Measurements from ENCODE around the gene DNAJC5. TPM values are rescaled to one million over a fixed set of nuclear protein-coding genes. Genes with fewer than 3 reads are reported as not detected.

DNAJC5 gene
- polyA plus RNA-seq, 6 donors from 2014 or later = 0.23 to 4.2 (median 3.3) TPM

DNA sequence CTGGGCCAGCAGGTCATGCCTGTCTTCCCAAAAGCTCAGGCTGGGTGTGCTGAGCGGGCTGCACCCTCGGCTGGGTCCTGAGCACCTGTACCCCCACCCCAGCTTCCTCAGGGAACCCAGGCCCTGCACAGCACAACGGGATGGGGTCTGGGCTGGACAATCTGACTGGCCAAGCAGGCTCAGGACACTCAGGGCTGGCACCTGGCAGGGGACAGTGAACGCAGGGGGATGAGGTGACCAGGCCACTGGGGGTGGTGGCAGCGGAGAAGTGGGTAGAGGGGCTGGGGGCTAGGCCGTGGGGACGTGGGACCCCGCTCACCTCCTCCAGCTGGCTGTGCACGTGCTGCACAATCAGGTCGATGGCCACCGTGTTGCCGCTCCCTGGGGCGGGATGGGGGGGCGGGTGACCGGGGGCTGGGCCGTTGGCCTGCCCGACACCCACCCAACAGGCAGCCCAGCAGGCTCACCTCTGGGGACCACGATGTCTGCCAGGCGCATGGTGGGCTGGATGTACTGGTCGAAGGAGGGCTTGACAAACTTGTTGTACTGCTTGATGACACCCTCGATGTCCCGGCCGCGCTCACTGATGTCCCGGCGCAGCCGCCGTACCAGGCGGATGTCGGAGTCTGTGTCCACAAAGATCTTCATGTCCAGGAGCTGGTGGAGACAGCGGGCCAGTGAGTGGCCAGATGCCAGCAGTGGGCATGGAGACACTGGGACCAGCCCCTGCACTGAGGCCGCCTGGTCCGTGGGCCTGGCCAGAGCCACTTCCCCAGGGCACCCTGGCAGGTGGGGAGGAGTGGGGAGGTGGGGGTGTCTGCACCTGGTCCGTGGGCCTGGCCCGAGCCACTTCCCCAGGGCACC is 49.4 kb downstream of the DNAJC5 start:
- no peak for DNase-seq

DNA sequence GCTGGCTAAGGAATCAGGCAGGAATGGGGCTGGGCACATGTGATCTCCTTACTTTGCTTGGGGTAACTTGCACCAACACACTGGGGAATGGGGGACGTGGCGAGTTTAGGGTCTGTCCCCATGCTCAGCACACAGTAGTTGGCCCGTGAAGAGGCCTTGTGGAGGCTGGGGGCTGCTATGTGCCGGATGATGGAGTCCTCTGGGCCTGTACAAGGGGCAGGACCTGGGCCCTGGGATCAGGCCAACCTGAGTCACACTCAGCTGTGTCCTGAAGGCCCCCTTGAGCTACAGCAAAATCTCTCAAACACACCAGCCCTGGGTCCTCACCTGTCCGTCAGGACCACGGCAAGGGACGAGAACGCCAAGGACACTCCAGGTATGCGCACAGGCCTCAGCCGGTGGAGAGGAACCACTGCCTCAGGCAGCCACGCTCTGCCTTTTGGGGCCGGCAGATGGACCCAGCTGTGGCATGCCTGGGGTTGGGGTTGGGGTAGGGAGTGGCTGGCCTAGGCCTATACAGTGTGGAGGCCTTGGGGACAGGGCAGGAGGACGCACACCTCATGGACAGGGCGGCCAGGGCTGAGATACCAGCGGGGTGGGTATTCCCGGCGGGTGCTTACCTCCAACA is 50.2 kb downstream of the DNAJC5 start:
- Mint-ChIP-seq H3K27me3 (no peaks in the 10 kb centered on the region), H3K9me3 (peaks cover 0 to 4% (median 0%) of the 10 kb centered on the region in 7 donors), H3K4me1 (peaks cover 37 to 49% (median 45%) of the 10 kb centered on the region in 3 donors), H3K36me3 (no peaks in the 10 kb centered on the region), H3K4me3 (peak overlapping the region in 1 of 8 donors; percentile 57), H3K27ac (no peak overlapping the region)
- ATAC-seq (ENCODE audit: low read depth in 2 of 2) = no peak
- DNase-seq = no peak

More for the DNA sequence above, 49.4 kb downstream of the DNAJC5 start:
- Mint-ChIP-seq H3K9me3 (peaks cover 0 to 4% (median 0%) of the 10 kb centered on the region in 7 donors), H3K4me1 (peaks cover 36 to 44% (median 37%) of the 10 kb centered on the region in 3 donors), H3K4me3 (no peak overlapping the region), H3K36me3 (no peaks in the 10 kb centered on the region), H3K27me3 (no peaks in the 10 kb centered on the region), H3K27ac (no peak overlapping the region)
- no peak for ATAC-seq (ENCODE audit: low read depth in 2 of 2)

DNA sequence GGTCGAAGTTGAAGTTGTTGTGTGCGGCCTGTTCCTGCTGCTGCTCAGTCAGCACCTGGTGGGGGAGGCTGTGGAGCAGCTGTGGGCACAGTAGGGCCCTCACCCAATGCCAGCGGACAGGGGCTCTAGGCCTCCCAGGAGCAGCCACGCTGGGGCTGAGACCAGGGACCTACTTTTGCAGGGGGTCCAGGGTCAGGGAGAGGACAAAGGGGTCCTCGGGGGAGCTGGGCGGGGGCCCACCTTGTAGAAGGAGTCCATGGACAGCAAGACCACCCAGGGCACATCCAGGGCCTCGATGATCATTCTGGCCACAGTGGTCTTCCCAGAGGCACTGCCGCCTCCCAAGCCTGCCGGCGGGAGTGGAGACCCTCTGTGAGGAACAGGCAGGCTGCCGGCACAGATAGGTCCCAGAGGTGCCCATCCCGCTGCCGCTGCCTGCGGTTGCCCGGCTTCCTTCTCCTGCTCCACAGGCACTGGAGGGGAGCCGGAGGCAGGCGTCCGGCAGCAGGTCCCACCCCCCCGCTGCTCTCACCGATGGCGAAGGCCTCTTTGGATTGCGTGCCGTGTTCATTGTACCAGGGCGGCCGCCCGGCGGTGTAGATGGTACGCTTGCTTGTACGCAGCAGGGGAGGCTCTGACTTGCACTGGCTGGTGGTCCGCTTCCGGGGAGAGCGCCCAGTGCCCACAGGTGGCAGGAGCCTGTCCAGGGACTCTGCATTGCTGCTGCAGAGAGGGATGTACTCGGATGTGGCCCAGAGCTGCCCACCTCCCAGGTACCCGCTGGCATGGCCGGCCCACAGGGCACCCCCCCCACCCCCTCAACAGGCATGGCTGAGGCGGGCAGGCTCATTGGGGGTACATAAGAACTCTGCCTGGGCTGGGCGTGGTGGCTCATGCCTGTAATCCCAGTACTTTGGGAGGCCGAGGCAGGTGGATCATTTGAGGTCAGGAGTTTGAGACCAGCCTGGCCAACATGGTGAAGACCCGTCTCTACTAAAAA is 51.3 kb downstream of the DNAJC5 start:
- Mint-ChIP-seq H3K27me3 (no peaks in the 10 kb centered on the region), H3K4me1 (peaks cover 34 to 46% (median 42%) of the 10 kb centered on the region in 3 donors), H3K36me3 (no peaks in the 10 kb centered on the region), H3K9me3 (peaks cover 0 to 4% (median 0%) of the 10 kb centered on the region in 7 donors), H3K4me3 (peak overlapping the region in 1 of 8 donors; percentile 64), H3K27ac (no peak overlapping the region)
- no peak for ATAC-seq (ENCODE audit: low read depth in 2 of 2)
- DNase-seq = no peak

- ATAC-seq (ENCODE audit: low read depth in 2 of 2) = no peak
- H3K4me3 Mint-ChIP-seq = peak overlapping the region in 6 of 8 donors; percentile 64 to 90 (median 84)
- no peaks in the 10 kb centered on the region for H3K27me3 Mint-ChIP-seq
- no peak for DNase-seq
- H3K27ac Mint-ChIP-seq = peak overlapping the region in 3 of 6 donors; percentile 66 to 99 (median 90)
- no peaks in the 10 kb centered on the region for H3K9me3 Mint-ChIP-seq
- H3K36me3 Mint-ChIP-seq = no peaks in the 10 kb centered on the region
- peaks cover 29 to 46% (median 42%) of the 10 kb centered on the region in 3 donors for H3K4me1 Mint-ChIP-seq
These were observed 52.2 kb downstream of the DNAJC5 start for GRCh38 chr20:63946986-63947637.

DNA sequence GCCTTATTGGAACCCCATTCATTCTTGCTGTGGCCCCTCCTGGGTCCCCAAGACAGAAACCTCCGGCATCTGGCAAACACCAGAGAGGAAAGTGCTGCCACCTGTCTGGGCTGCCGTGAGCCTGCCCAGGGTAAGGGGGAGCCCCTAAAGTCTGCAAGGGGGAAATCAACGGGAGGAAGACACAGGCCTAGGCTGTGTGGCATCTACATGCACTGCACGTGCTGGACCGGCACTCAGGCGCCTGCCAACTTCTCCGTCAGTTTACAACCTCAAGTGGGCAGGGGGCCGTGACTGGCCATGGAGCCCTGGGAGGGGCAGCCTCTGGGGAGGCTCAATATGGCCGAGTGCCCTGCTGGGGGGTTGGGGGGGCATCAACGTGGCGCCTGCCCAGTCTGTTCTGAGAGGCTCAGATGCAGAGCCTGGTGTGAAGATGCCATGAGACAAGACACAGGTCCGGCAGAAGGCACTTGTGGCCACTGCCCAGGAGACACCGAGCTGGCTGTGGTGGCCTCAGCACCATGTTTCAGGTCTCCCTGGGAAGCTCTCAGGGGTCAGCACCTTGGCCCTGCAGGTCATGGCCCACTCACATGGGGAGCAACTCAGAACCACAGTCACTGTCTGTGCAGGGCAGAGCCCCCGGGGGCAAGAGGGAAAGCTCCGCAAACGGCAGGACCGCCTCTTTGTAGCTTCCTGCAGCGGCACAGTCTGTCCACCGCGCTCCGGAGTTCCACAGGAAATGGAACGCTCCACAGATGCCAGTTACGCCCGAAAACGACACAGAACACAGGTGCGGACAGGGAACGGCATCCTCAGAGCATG is 52.9 kb downstream of the DNAJC5 start:
- Mint-ChIP-seq H3K4me1 (peaks cover 29 to 46% (median 43%) of the 10 kb centered on the region in 3 donors), H3K36me3 (no peaks in the 10 kb centered on the region), H3K9me3 (no peaks in the 10 kb centered on the region), H3K27ac (peak overlapping the region in 5 of 6 donors; percentile 66 to 99 (median 96)), H3K4me3 (peak overlapping the region; percentile 68 to 90 (median 84)), H3K27me3 (no peaks in the 10 kb centered on the region)
- ATAC-seq (ENCODE audit: low read depth in 2 of 2) = peak; percentile 40 to 65
- DNase-seq = peak; percentile 58

GRCh38 chr20:63950701-63951397 is 55.9 kb downstream of the DNAJC5 start:
- H3K4me3 Mint-ChIP-seq = peak overlapping the region in 3 of 8 donors; percentile 25 to 56 (median 27)

DNA sequence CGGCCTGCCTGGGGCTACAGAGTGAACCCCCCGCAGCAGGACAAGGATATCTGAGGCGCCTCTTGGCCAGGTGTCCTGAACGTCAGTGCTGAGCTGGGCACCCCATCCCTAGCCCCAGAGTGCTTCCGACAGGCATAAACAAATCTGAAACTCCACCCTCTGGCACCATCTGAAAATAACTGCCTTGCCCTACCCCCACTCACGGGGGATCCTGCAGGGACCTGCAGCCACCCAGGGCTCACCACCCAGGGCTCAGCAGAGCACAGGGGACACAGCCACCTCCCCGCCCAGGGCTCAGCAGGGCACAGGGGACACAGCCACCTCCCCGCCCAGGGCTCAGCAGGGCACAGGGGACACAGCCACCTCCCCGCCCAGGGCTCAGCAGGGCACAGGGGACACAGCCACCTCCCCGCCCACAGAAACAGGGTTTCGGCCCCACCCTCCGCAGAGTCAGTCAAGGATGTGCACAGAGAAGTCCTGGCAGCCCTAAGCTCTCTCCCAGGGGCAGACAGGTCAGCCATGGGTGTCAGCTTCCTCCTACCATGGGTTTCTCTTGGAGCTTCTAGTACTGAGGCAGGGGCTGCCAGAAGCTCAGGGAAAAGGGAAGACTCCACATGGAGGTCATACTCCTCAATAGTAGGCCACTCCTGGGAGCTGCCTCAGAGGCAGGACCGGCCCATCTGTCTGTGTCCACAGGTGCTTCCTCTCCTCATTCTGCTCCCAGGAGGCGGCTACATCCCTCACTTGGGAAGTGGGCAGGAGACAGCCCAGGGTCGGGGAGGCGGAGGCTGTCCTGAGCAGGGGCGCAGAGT is 56.7 kb downstream of the DNAJC5 start:
- H3K4me3 Mint-ChIP-seq = peak overlapping the region in 4 of 8 donors; percentile 7 to 74 (median 42)

More at GRCh38 chr20:63950701-63951397, 55.9 kb downstream of the DNAJC5 start:
- no peaks in the 10 kb centered on the region for H3K27me3 Mint-ChIP-seq
- H3K36me3 Mint-ChIP-seq = no peaks in the 10 kb centered on the region
- no peaks in the 10 kb centered on the region for H3K9me3 Mint-ChIP-seq
- H3K27ac Mint-ChIP-seq = peak overlapping the region in 1 of 6 donors; percentile 19
- DNase-seq (no peak), ATAC-seq (ENCODE audit: low read depth in 2 of 2) (no peak)
- H3K4me1 Mint-ChIP-seq = peaks cover 44 to 66% (median 60%) of the 10 kb centered on the region in 3 donors

DNA sequence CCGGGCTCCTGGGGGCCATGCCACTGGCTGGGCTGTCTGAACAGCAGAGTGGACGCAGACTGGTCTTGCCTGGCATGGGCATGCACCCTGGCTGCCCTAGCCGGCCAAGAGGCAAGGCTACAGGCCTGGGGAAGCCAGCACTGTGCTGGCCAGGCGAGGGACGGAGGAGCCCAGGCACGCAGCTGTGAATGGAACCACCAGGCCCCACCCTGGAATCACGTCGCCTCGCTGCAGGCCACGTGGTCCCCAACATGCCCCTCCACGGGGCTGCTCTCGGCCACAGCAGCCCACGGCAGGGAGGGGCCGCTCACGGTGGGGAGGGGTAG is 57.2 kb downstream of the DNAJC5 start:
- Mint-ChIP-seq H3K27ac (peak overlapping the region in 1 of 6 donors; percentile 80), H3K9me3 (no peaks in the 10 kb centered on the region), H3K36me3 (no peaks in the 10 kb centered on the region), H3K4me1 (peaks cover 42 to 61% (median 58%) of the 10 kb centered on the region in 3 donors), H3K27me3 (no peaks in the 10 kb centered on the region), H3K4me3 (peak overlapping the region in 1 of 8 donors; percentile 7)
- DNase-seq (no peak), ATAC-seq (ENCODE audit: low read depth in 2 of 2) (no peak)

More for the DNA sequence above, 56.7 kb downstream of the DNAJC5 start:
- no peaks in the 10 kb centered on the region for H3K9me3 Mint-ChIP-seq
- ATAC-seq (ENCODE audit: low read depth in 2 of 2) = no peak
- H3K36me3 Mint-ChIP-seq = no peaks in the 10 kb centered on the region
- H3K27me3 Mint-ChIP-seq = no peaks in the 10 kb centered on the region
- H3K27ac Mint-ChIP-seq = peak overlapping the region in 1 of 6 donors; percentile 78
- H3K4me1 Mint-ChIP-seq = peaks cover 44 to 66% (median 60%) of the 10 kb centered on the region in 3 donors
- DNase-seq = no peak

DNA sequence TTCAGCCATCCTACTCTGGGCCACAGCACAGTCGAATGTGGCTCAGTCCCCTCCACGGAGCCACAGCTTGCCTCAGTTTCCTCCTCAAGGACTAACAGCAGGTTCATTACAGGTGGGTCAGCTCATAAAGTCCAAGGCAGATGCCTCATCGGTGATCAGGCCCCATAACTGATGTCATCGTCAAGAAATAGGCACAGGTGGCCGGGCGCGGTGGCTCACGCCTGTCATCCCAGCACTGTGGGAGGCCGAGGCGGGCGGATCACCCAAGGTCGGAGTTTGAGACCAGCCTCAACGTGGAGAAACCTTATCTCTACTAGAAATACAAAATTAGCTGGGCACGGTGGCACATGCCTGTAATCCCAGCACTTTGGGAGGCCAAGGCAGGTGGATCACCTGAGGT is 57.8 kb downstream of the DNAJC5 start:
- no peak for ATAC-seq (ENCODE audit: low read depth in 2 of 2)
- DNase-seq = no peak
- H3K4me3 Mint-ChIP-seq = peak overlapping the region in 6 of 8 donors; percentile 32 to 85 (median 52)
- peak overlapping the region in 3 of 6 donors; percentile 24 to 80 (median 79) for H3K27ac Mint-ChIP-seq
- no peaks in the 10 kb centered on the region for H3K36me3 Mint-ChIP-seq
- peaks cover 38 to 57% (median 56%) of the 10 kb centered on the region in 3 donors for H3K4me1 Mint-ChIP-seq
- no peaks in the 10 kb centered on the region for H3K9me3 Mint-ChIP-seq
- H3K27me3 Mint-ChIP-seq = no peaks in the 10 kb centered on the region

- no peaks in the 10 kb centered on the region for H3K36me3 Mint-ChIP-seq
- peak overlapping the region; percentile 49 to 88 (median 78) for H3K4me3 Mint-ChIP-seq
- H3K27me3 Mint-ChIP-seq = no peaks in the 10 kb centered on the region
- no peak for DNase-seq
- peaks cover 27 to 49% (median 47%) of the 10 kb centered on the region in 3 donors for H3K4me1 Mint-ChIP-seq
- ATAC-seq (ENCODE audit: low read depth in 2 of 2) = no peak
- peak overlapping the region in 4 of 6 donors; percentile 72 to 93 (median 79) for H3K27ac Mint-ChIP-seq
- no peaks in the 10 kb centered on the region for H3K9me3 Mint-ChIP-seq
These were observed 59.0 kb downstream of the DNAJC5 start for GRCh38 chr20:63953764-63954429.
